Nephron progenitor cell (in vitro differentiated cells): ENCODE data around the gene GDA.

Experiments
- DNase-seq: peaks from one replicate; pipeline ENCODE4 v3.0.0; 2021
- H3K27ac Mint-ChIP-seq: 2 replicates; pipeline ENCODE4 v1.8.0; 2021; ENCODE audit warnings: mild to moderate bottlenecking, moderate library complexity, mixed read lengths
- H3K27me3 Mint-ChIP-seq: 2 replicates; pipeline ENCODE4 v1.8.0; 2021; ENCODE audit warnings: mild to moderate bottlenecking, low read depth, mixed read lengths; ENCODE audit not compliant: poor library complexity
- H3K36me3 Mint-ChIP-seq: 2 replicates; pipeline ENCODE4 v1.8.0; 2021; ENCODE audit warnings: low read depth, mixed read lengths
- H3K4me1 Mint-ChIP-seq: 2 replicates; pipeline ENCODE4 v1.8.0; 2021; ENCODE audit warnings: mixed read lengths
- H3K4me3 Mint-ChIP-seq: 2 replicates; pipeline ENCODE4 v1.8.0; 2021; ENCODE audit warnings: mild to moderate bottlenecking, moderate library complexity, mixed read lengths
- H3K9me3 Mint-ChIP-seq: 2 replicates; pipeline ENCODE4 v1.8.0; 2021; ENCODE audit warnings: mild to moderate bottlenecking, moderate library complexity, mixed read lengths
- TF ChIP-seq, protein P1 (sequence below): fragments of 200-600 bp; sonication (generic); IDR thresholded peaks from 2 replicates; pipeline ENCODE4 v1.5.0; 2021; ENCODE audit warnings: antibody characterized with exemption

The GDA gene

GRCh38 chr9:72133365-72134035 lies 15.7 kb upstream of the GDA start:
- TF ChIP-seq, protein P1, sequence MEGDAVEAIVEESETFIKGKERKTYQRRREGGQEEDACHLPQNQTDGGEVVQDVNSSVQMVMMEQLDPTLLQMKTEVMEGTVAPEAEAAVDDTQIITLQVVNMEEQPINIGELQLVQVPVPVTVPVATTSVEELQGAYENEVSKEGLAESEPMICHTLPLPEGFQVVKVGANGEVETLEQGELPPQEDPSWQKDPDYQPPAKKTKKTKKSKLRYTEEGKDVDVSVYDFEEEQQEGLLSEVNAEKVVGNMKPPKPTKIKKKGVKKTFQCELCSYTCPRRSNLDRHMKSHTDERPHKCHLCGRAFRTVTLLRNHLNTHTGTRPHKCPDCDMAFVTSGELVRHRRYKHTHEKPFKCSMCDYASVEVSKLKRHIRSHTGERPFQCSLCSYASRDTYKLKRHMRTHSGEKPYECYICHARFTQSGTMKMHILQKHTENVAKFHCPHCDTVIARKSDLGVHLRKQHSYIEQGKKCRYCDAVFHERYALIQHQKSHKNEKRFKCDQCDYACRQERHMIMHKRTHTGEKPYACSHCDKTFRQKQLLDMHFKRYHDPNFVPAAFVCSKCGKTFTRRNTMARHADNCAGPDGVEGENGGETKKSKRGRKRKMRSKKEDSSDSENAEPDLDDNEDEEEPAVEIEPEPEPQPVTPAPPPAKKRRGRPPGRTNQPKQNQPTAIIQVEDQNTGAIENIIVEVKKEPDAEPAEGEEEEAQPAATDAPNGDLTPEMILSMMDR, result no peak
- H3K27ac Mint-ChIP-seq, result no peak overlapping the region
- peaks cover 4% of the 10 kb centered on the region for H3K9me3 Mint-ChIP-seq
- DNase-seq, result no peak
- no peaks in the 10 kb centered on the region for H3K4me1 Mint-ChIP-seq
- H3K4me3 Mint-ChIP-seq, result no peak overlapping the region
- peaks cover 3% of the 10 kb centered on the region for H3K27me3 Mint-ChIP-seq
- H3K36me3 Mint-ChIP-seq, result no peaks in the 10 kb centered on the region

DNA sequence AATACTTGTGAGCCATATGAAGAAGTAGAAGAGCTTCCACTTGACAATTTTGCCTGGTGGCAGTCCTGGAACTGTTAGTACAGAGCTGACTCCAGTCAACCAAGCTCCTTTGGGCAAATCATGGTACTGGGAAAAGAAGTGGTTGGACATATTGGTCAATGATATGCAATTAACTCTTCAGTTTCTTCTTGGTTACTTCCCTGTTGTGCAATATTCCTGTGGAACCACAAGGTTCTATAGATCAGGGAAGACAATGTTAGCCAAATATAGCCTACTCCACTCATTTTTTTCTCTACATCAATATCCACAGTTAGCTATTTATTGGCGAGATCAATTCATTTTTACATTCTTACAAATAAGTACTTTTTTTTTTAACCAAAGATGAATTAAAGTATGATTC lies 14.4 kb upstream of the GDA start:
- peaks cover 3% of the 10 kb centered on the region for H3K27me3 Mint-ChIP-seq

DNA sequence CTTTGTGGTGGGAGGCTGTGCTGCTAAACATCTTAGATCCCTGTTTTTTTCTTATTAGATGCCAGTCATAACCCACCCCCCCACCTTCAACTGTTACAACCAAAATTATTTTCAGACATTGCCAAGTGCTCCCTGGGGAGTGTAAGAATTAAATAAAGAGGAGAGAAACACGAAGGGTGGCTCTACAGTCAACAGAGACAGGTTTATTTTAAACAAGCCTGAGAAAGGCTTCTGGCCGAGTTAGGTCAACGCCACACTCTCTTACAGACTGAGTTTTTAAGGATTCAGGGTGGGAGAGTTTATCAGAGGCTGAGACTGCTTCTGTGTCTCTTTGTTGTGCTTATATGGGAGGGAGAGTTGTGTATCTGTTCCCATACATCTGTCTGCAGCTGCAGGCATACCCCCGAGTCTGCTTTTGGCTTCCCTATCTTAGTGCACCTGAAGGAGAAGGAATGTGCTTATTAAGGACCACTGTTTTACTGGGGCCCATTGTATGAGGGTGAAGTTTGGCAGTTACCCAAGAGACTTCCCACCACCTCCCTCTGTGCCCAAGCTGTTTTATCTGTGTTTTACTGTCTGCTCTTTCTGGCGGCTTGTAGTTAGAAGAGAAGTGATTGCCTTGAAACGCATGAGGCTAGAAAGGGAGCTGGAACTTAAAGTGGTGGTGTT lies 11.4 kb upstream of the GDA start:
- no peak for DNase-seq
- Mint-ChIP-seq H3K27ac (no peak overlapping the region), H3K9me3 (peaks cover 4% of the 10 kb centered on the region), H3K27me3 (peaks cover 7% of the 10 kb centered on the region), H3K36me3 (no peaks in the 10 kb centered on the region), H3K4me3 (no peak overlapping the region), H3K4me1 (no peaks in the 10 kb centered on the region)
- TF ChIP-seq, protein P1, result no peak

More for the DNA sequence above, 14.4 kb upstream of the GDA start:
- Mint-ChIP-seq H3K36me3 (no peaks in the 10 kb centered on the region), H3K4me1 (no peaks in the 10 kb centered on the region), H3K9me3 (peaks cover 4% of the 10 kb centered on the region), H3K27ac (no peak overlapping the region), H3K4me3 (no peak overlapping the region)
- TF ChIP-seq, protein P1, result no peak
- no peak for DNase-seq

DNA sequence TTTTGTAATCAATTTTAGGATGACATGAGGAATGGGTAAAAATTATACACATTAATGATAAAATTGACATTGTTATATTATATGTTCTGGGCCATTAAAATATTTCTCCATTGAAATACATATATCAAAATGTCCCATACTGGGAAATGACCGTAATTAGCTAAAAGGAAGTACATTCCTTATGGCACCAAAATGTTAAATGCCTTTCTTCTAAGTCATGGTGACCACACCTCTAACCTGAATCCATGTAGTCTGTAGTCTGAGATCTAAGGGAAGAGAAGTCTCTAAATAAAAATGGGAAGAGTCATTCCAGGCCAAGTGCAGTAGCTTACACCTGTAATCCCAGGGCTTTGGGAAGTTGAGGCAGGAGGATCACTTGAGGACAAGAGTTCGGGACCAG lies 10.0 kb upstream of the GDA start:
- Mint-ChIP-seq H3K4me3 (no peak overlapping the region), H3K9me3 (peaks cover 4% of the 10 kb centered on the region), H3K36me3 (no peaks in the 10 kb centered on the region), H3K27ac (no peak overlapping the region), H3K4me1 (no peaks in the 10 kb centered on the region), H3K27me3 (peaks cover 7% of the 10 kb centered on the region)
- no peak for DNase-seq
- TF ChIP-seq, protein P1, result no peak

DNA sequence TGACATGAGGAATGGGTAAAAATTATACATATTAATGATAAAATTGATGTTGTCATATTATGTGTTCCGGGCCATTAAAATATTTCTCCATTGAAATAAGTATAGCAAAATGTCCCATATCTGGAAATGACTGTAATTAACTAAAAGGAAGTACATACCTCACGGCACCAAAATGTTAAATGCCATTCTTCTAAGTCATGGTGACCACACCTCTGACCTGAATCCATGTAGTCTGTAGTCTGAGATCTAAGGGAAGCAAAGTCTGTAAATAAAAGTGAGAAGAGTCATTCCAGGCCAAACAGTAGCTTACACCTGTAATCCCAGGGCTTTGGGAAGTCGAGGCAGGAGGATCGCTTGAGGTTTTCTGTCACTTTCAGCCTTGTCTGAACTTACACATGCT lies 8.7 kb upstream of the GDA start:
- Mint-ChIP-seq H3K9me3 (peaks cover 4% of the 10 kb centered on the region), H3K4me3 (no peak overlapping the region), H3K4me1 (no peaks in the 10 kb centered on the region), H3K27me3 (peaks cover 10% of the 10 kb centered on the region), H3K27ac (no peak overlapping the region), H3K36me3 (no peaks in the 10 kb centered on the region)
- DNase-seq, result no peak
- TF ChIP-seq, protein P1, result no peak

DNA sequence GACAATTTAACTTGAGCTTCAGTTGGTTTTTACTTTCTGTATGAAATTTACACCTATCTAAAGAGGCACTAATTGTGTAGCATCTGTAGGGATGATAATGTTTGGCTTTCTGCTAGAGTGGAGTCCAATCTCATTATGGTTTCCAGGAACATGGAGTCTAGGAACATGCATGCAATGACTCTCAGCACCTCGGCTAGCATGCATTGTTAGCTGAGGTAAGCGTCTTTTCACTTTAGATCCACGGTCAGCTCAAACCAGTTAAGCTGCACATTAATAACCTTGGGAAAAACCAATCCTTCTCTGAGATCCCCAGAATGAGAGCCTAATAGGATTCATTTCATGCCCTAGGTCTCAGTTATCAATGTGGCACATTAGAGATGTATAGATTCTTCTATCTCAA lies 7.8 kb upstream of the GDA start:
- Mint-ChIP-seq H3K27ac (no peak overlapping the region), H3K9me3 (peaks cover 4% of the 10 kb centered on the region), H3K4me1 (no peaks in the 10 kb centered on the region), H3K4me3 (no peak overlapping the region), H3K27me3 (peaks cover 19% of the 10 kb centered on the region), H3K36me3 (no peaks in the 10 kb centered on the region)
- TF ChIP-seq, protein P1, result no peak
- no peak for DNase-seq
